HepG2 (cell line): ENCODE results near the gene ZNF667. TPM values are rescaled to one million over a fixed set of nuclear protein-coding genes. Genes with fewer than 3 reads are reported as not detected.

ENCODE experiments used
- ATAC-seq: fragments of 200-7000 bp; cut with Tn5 transposase; 3 replicates; pipeline ENCODE4 v1.9.1; 2020; ENCODE audit warnings: mild to moderate bottlenecking, moderate library complexity
- BruUV-seq: library from RNA; stranded (reverse); fragments of 400-500 nt; replicated peaks from 2 replicates; lab custom pipeline; 2021; lab: Mats Ljungman, UMichigan
- CTCF ChIA-PET: fragments of 300-600 bp; formaldehyde crosslinking; extraction: SDS; loops from one replicate; lab custom pipeline; 2021; ENCODE audit warnings: low total read pairs, inconsistent platforms, low intra/inter-chr PET ratio; lab: Yijun Ruan, JAX
- POLR2A ChIA-PET: fragments of 350-600 bp; sonication (Branson Sonifier 250); formaldehyde crosslinking; loops from one replicate; lab custom pipeline; 2020; ENCODE audit warnings: antibody characterized with exemption, inconsistent platforms; lab: Yijun Ruan, JAX
- DNase-seq: peaks from one replicate; pipeline ENCODE4 v3.0.0-alpha.2; 2015; ENCODE audit warnings: low spot score
- FAIRE-seq: peaks from 3 replicates; lab custom pipeline; 2011; peaks lifted over from hg19 to GRCh38; lab: Jason Lieb, UNC
- H2AFZ ChIP-seq: one replicate; pipeline ENCODE4 v1.6.1; 2011; ENCODE audit warnings: low read length, inconsistent platforms
- H3K27ac ChIP-seq: fragments of 300-600 bp; 3 replicates; pipeline ENCODE4 v1.8.0; 2011; ENCODE audit warnings: mixed run types, mild to moderate bottlenecking, mixed read lengths, low read length, inconsistent platforms; ENCODE audit not compliant: insufficient read depth; ENCODE audit errors: extremely low read length
- H3K27me3 ChIP-seq, 2 experiments: fragments of 200-600 bp in 1 of 2; 2 replicates in 1 of 2; 3 replicates in 1 of 2; pipeline versions ENCODE4 v1.6.0 to v1.8.0; 2011; ENCODE audit warnings: low read length in 2 of 2, mild to moderate bottlenecking in 2 of 2, moderate library complexity in 2 of 2, inconsistent platforms in 1 of 2; ENCODE audit not compliant: insufficient read depth in 2 of 2, control insufficient read depth in 1 of 2
- H3K36me3 ChIP-seq, 2 experiments: fragments of 200-600 bp in 1 of 2; replicated peaks in 1 of 2; 2 replicates in 1 of 2; 3 replicates in 1 of 2; pipeline versions ENCODE4 v1.5.1 to v1.8.0; 2011; ENCODE audit warnings: low read length in 2 of 2, inconsistent platforms in 1 of 2; ENCODE audit not compliant: insufficient read depth in 2 of 2, control insufficient read depth in 1 of 2
- H3K4me1 ChIP-seq: 2 replicates; pipeline ENCODE4 v1.5.1; 2012; ENCODE audit warnings: low read length, inconsistent platforms; ENCODE audit not compliant: insufficient read depth
- H3K4me2 ChIP-seq: 2 replicates; pipeline ENCODE4 v1.6.0; 2011; ENCODE audit warnings: low read depth, low read length, inconsistent platforms
- H3K4me3 ChIP-seq, 3 experiments: fragments of 200-600 bp in 1 of 3; sonication (generic), shearing (Covaris generic) in 1 of 3; replicated peaks in 1 of 3; 2 replicates each; pipeline ENCODE4 v1.5.1; 2011 to 2016; ENCODE audit warnings: low read length in 3 of 3, inconsistent platforms in 2 of 3, low read depth in 2 of 3, mild to moderate bottlenecking in 2 of 3, control low read depth in 1 of 3, mixed read lengths in 1 of 3; ENCODE audit not compliant: insufficient read depth in 1 of 3
- H3K79me2 ChIP-seq: one replicate; pipeline ENCODE4 v1.6.1; 2011; ENCODE audit warnings: low read length, inconsistent platforms; ENCODE audit not compliant: insufficient read depth
- H3K9ac ChIP-seq: 2 replicates; pipeline ENCODE4 v1.6.0; 2011; ENCODE audit warnings: mild to moderate bottlenecking, low read depth, low read length, inconsistent platforms; ENCODE audit not compliant: insufficient read depth
- H3K9me3 ChIP-seq: 2 replicates; pipeline ENCODE4 v1.5.1; 2012; ENCODE audit warnings: mild to moderate bottlenecking, low read length
- H4K20me1 ChIP-seq: 2 replicates; pipeline ENCODE4 v1.6.0; 2011; ENCODE audit warnings: inconsistent platforms, mild to moderate bottlenecking, low read length, moderate library complexity; ENCODE audit not compliant: insufficient read depth
- AKAP8 ChIP-seq: sonication (generic); formaldehyde crosslinking; IDR thresholded peaks from 2 replicates; pipeline ENCODE4 v1.5.1; 2020; ENCODE audit warnings: mild to moderate bottlenecking, missing genetic modification reagents
- ASH2L ChIP-seq: fragments of 300-600, 200-600 bp; sonication (generic); IDR thresholded peaks from 2 replicates; pipeline ENCODE4 v1.7.0; 2017; ENCODE audit warnings: low read depth, mild to moderate bottlenecking, moderate library complexity, mixed read lengths, low read length; ENCODE audit not compliant: insufficient read length
- HNF4A ChIP-seq: sonication (generic); formaldehyde crosslinking; IDR thresholded peaks from 2 replicates; pipeline ENCODE4 v1.4.0; 2020; ENCODE audit warnings: missing genetic modification reagents
- JARID2 ChIP-seq: sonication (generic); formaldehyde crosslinking; IDR thresholded peaks from 2 replicates; pipeline ENCODE4 v1.8.1; 2023; ENCODE audit warnings: missing genetic modification reagents, inconsistent platforms; ENCODE audit not compliant: insufficient replicate concordance
- MEIS2 ChIP-seq: sonication (generic); formaldehyde crosslinking; IDR thresholded peaks from 2 replicates; pipeline ENCODE4 v1.9.0; 2021; ENCODE audit warnings: mild to moderate bottlenecking, missing genetic modification reagents
- SNAPC2 ChIP-seq: sonication (generic); formaldehyde crosslinking; IDR thresholded peaks from 2 replicates; pipeline ENCODE4 v1.8.1; 2022; ENCODE audit warnings: mild to moderate bottlenecking, missing genetic modification reagents
- TP53 ChIP-seq: sonication (generic); formaldehyde crosslinking; conservative IDR thresholded peaks from 2 replicates; pipeline ENCODE4 v1.4.0; 2020; ENCODE audit warnings: missing genetic modification reagents
- ZFX ChIP-seq: sonication (generic); formaldehyde crosslinking; IDR thresholded peaks from 2 replicates; pipeline ENCODE4 v1.4.0; 2020; ENCODE audit warnings: mild to moderate bottlenecking, low read depth, missing genetic modification reagents, moderate library complexity
- ZNF124 ChIP-seq: sonication (generic); formaldehyde crosslinking; IDR thresholded peaks from 2 replicates; pipeline ENCODE4 v1.4.0; 2020; ENCODE audit warnings: missing genetic modification reagents
- ZNF331 ChIP-seq: sonication (generic); formaldehyde crosslinking; IDR thresholded peaks from 2 replicates; pipeline ENCODE4 v1.4.0; 2020; ENCODE audit warnings: missing genetic modification reagents
- ZNF569 ChIP-seq: sonication (generic); formaldehyde crosslinking; IDR thresholded peaks from 2 replicates; pipeline ENCODE4 v1.5.0; 2020; ENCODE audit warnings: mild to moderate bottlenecking, missing genetic modification reagents, moderate library complexity, borderline replicate concordance
- ZNF589 ChIP-seq: sonication (generic); formaldehyde crosslinking; conservative IDR thresholded peaks from 2 replicates; pipeline ENCODE4 v1.8.0; 2022; ENCODE audit warnings: mild to moderate bottlenecking, moderate library complexity, missing genetic modification reagents
- ZNF709 ChIP-seq: sonication (generic); formaldehyde crosslinking; IDR thresholded peaks from 2 replicates; pipeline ENCODE4 v1.5.0; 2020; ENCODE audit warnings: mild to moderate bottlenecking, missing genetic modification reagents
- ZNF747 ChIP-seq: sonication (generic); formaldehyde crosslinking; IDR thresholded peaks from 2 replicates; pipeline ENCODE4 v1.8.1; 2023; ENCODE audit warnings: missing genetic modification reagents, mild to moderate bottlenecking, borderline replicate concordance
- WGBS: methylation state at CpG from one replicate; pipeline ENCODE4 v1.1.6; 2017; ENCODE audit warnings: low lambda C conversion rate; 5-methylcytosine and 5-hydroxymethylcytosine counted together
- in situ Hi-C: cut with HindIII; loops from 2 replicates; pipeline ENCODE4 v1.10.0; 2017; ENCODE audit warnings: low pct_unique_long_range_greater_than_20kb; ENCODE audit not compliant: extremely low pct_ligation_motif_present
- intact Hi-C: fragments of 100-400 bp; cut with micrococcal nuclease; formaldehyde crosslinking; loops from one replicate; pipeline ENCODE4 v1.10.0; 2022; ENCODE audit not compliant: unreplicated experiment
- polyA plus RNA-seq, 8 experiments: library from polyadenylated mRNA; depleted of rRNA in 3 of 8; stranded (reverse) in 7 of 8; unstranded in 1 of 8; fragments of >200 nt; fragmentation: Illumina TruSeq in 4 of 8; extraction: Trizol in 4 of 8; gene quantifications; 2 replicates each; pipeline versions ENCODE4 v1.2.1 to v1.2.3, GENCODE V29; 2011 to 2016; ENCODE audit warnings: low read depth in 4 of 8, missing spikeins in 1 of 8, mixed read lengths in 1 of 8; ENCODE audit not compliant: insufficient read depth in 1 of 8
- total RNA-seq, 5 experiments: library from RNA; depleted of rRNA; stranded (reverse); fragments of >200 nt; fragmentation: Illumina TruSeq; extraction: Trizol; gene quantifications; 2 replicates each; pipeline ENCODE4 v1.2.3, GENCODE V29; 2016; ENCODE audit warnings: low read depth in 1 of 5
- TF ChIP-seq, protein P1 (sequence below): sonication (generic); formaldehyde crosslinking; IDR thresholded peaks from 2 replicates; pipeline ENCODE4 v1.4.0; 2020; ENCODE audit warnings: missing genetic modification reagents

ZNF667 gene
- total and polyA plus RNA-seq, 2 of the 13 experiments (the other 11 are each of a cell fraction or from before 2014, with no cell fraction given): not detected

DNA sequence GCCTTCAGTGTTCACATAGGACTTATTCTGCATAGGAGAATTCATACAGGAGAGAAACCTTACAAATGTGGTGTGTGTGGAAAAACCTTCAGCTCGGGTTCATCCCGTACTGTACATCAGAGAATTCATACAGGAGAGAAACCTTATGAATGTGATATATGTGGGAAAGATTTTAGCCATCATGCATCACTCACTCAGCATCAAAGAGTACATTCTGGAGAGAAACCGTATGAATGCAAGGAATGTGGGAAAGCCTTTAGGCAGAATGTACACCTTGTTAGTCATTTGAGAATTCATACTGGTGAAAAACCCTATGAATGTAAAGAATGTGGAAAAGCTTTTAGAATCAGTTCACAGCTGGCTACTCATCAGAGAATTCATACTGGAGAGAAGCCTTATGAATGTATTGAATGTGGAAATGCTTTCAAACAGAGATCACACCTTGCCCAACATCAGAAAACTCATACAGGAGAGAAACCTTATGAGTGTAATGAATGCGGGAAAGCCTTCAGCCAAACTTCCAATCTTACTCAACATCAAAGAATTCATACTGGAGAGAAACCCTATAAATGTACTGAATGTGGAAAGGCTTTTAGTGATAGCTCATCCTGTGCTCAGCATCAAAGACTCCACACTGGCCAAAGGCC lies 48.2 kb upstream of the ZNF667 start:
- ATAC-seq: no peak
- Histone ChIP-seq H3K27me3 (no peaks in the 10 kb centered on the region), H3K4me2 (no peak overlapping the region), H3K4me1 (no peaks in the 10 kb centered on the region), H4K20me1 (no peaks in the 10 kb centered on the region), H3K4me3 (no peak overlapping the region), H2AFZ (no peak overlapping the region), H3K36me3 (no peaks in the 10 kb centered on the region), H3K9ac (no peak overlapping the region), H3K79me2 (no peaks in the 10 kb centered on the region)
- intact Hi-C loops: no loop called here
- no TSS peak for BruUV-seq
- FAIRE-seq: no peak
- CTCF ChIA-PET: no interaction called here
- no peak for DNase-seq
- POLR2A ChIA-PET: no interaction called here
- 28% methylated on average over 4 of the region's 4 CpGs for WGBS
- TF ChIP-seq ASH2L (no peak), JARID2 (CRISPR knock-in tag) (no peak), ZNF124 (no peak), ZNF331 (CRISPR knock-in tag) (no peak), ZNF589 (CRISPR knock-in tag) (no peak), ZNF569 (CRISPR knock-in tag) (no peak), ZNF747 (no peak), ZNF709 (CRISPR knock-in tag) (no peak), SNAPC2 (no peak), AKAP8 (CRISPR knock-in tag) (no peak), HNF4A (no peak), ZFX (CRISPR knock-in tag) (no peak), MEIS2 (CRISPR knock-in tag) (no peak), TP53 (CRISPR knock-in tag) (no peak)
- TF ChIP-seq, protein P1, sequence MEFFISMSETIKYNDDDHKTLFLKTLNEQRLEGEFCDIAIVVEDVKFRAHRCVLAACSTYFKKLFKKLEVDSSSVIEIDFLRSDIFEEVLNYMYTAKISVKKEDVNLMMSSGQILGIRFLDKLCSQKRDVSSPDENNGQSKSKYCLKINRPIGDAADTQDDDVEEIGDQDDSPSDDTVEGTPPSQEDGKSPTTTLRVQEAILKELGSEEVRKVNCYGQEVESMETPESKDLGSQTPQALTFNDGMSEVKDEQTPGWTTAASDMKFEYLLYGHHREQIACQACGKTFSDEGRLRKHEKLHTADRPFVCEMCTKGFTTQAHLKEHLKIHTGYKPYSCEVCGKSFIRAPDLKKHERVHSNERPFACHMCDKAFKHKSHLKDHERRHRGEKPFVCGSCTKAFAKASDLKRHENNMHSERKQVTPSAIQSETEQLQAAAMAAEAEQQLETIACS: no peak
- TF ChIP-seq, all 625 proteins: peak for 0
- in situ Hi-C loops: no loop called here
- no peak overlapping the region for H3K27ac ChIP-seq
- H3K9me3 ChIP-seq: peaks cover 99% of the 10 kb centered on the region
